NB4 (cell line): ENCODE results near the gene CCT6B.
"Not testable (repeated sequence)": the region's sequence is repeated elsewhere in the genome, so short reads cannot be mapped to it uniquely, and the experiment has no call there.

ENCODE experiments used
- DNase-seq: peaks from one replicate; pipeline ENCODE4 v3.0.0; 2010; ENCODE audit warnings: low read depth
- H3K4me3 ChIP-seq: one replicate; pipeline ENCODE4 v1.5.1; 2011; ENCODE audit warnings: mild to moderate bottlenecking, low read depth, low read length, moderate library complexity
- MYC ChIP-seq: IDR thresholded peaks from 2 replicates; pipeline ENCODE4 v1.6.1; 2011; ENCODE audit warnings: low read depth, low read length
- POLR2A ChIP-seq: IDR thresholded peaks from 2 replicates; pipeline ENCODE4 v1.6.1; 2011; ENCODE audit warnings: mild to moderate bottlenecking; ENCODE audit not compliant: insufficient read length; ENCODE audit errors: extremely low read depth
- TF ChIP-seq, protein P1 (sequence below): IDR thresholded peaks from 2 replicates; pipeline ENCODE4 v1.6.1; 2011; ENCODE audit warnings: low read depth, low read length
- TF ChIP-seq, protein P2 (sequence below): IDR thresholded peaks from one replicate; pipeline ENCODE4 v1.5.1; 2012; ENCODE audit warnings: low read depth, low read length

CCT6B gene

DNA sequence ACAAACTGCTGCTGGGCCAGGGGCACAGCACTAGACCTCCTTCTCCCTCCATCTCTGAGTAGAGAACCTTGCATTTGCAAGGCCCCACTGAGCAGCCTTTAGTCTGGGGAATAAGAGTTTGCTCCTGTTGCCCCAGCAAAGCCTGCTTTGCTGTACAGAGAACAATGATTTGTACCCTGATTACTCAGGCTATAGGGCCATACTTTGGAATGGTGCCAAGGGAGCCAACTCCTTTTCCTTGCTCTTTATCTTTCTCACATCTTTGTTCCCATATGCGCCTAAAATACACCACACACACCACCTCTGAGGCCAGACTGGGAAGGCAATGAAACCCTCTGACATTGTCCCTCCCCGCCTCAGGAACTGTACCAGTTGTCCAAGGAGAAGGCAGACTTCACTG lies 40.3 kb upstream of the CCT6B start:
- no peak for DNase-seq
- no peak overlapping the region for H3K4me3 ChIP-seq

DNA sequence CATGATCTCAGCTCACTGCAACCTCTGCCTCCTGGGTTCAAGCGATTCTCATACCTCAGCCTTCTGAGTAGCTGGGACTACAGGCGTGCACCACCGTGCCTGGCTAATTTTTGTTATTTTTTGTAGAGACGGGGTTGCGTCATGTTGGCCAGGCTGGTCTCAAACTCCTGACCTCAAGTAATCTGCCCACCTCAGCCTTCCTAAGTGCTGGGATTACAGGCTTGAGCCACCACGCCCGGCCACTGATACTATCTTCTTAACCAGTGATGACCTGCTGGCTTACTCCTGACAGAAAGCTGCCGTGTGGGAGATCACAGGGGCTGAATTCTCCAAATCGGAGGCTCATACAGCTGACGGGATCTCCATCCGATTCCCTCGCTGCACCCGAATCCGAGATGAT lies 39.7 kb upstream of the CCT6B start:
- not testable (repeated sequence) for H3K4me3 ChIP-seq, DNase-seq

More for the DNA sequence above, 40.3 kb upstream of the CCT6B start:
- TF ChIP-seq POLR2A (no peak), MYC (no peak)
- TF ChIP-seq, protein P1, sequence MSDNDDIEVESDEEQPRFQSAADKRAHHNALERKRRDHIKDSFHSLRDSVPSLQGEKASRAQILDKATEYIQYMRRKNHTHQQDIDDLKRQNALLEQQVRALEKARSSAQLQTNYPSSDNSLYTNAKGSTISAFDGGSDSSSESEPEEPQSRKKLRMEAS = no peak
- TF ChIP-seq, protein P2, sequence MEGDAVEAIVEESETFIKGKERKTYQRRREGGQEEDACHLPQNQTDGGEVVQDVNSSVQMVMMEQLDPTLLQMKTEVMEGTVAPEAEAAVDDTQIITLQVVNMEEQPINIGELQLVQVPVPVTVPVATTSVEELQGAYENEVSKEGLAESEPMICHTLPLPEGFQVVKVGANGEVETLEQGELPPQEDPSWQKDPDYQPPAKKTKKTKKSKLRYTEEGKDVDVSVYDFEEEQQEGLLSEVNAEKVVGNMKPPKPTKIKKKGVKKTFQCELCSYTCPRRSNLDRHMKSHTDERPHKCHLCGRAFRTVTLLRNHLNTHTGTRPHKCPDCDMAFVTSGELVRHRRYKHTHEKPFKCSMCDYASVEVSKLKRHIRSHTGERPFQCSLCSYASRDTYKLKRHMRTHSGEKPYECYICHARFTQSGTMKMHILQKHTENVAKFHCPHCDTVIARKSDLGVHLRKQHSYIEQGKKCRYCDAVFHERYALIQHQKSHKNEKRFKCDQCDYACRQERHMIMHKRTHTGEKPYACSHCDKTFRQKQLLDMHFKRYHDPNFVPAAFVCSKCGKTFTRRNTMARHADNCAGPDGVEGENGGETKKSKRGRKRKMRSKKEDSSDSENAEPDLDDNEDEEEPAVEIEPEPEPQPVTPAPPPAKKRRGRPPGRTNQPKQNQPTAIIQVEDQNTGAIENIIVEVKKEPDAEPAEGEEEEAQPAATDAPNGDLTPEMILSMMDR = no peak

DNA sequence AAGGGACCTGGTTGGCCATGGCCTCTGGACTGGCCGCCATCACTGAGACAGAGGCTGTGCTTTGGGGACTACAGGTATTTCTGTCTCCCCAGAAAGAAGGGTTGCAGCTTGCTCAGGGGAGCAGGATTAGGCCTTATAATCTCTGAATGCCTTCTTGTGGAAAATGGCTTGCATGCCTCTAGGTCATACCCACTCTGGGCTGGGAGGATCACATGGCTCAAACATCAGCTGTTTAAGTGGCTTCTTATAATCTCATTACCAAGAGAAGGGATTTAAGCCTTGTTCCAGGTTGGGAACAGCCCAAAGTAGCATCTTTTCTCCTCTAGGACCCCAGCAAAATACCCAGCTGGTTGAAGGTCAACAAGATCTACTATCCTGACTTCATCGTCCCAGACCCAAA lies 38.2 kb upstream of the CCT6B start:
- no peak for DNase-seq
- H3K4me3 ChIP-seq = no peak overlapping the region
- TF ChIP-seq POLR2A (no peak), MYC (no peak)
- TF ChIP-seq, protein P1 = no peak
- TF ChIP-seq, protein P2 = no peak

DNA sequence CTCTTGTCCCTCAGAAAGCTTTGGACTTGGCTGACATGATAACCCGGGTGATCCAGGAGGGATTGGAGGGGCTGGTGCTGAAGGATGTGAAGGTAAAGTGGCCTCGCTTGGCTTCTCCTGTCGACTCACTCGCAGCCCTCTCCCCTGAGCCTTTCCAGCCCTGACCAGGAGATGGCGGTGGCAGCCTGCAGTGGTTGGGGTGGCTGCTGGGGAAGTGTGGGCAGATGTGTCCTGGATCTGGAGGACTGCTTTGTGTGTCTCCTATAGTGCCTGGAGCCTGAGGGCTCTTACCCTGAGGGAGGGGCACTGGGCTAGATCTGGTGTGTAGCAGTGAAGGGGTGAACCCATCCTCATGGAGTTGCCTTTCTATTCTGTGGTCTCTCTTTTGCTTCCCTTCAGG lies 36.9 kb upstream of the CCT6B start:
- H3K4me3 ChIP-seq = no peak overlapping the region
- TF ChIP-seq MYC (peak; percentile 55; the same call in 1 of the 2 replicates), POLR2A (no peak)
- TF ChIP-seq, protein P1 = 0 out of 2 replicates have a peak, but pooled peaks have one; percentile 8
- TF ChIP-seq, protein P2 = peak; percentile 92
- DNase-seq = peak; percentile 83

DNA sequence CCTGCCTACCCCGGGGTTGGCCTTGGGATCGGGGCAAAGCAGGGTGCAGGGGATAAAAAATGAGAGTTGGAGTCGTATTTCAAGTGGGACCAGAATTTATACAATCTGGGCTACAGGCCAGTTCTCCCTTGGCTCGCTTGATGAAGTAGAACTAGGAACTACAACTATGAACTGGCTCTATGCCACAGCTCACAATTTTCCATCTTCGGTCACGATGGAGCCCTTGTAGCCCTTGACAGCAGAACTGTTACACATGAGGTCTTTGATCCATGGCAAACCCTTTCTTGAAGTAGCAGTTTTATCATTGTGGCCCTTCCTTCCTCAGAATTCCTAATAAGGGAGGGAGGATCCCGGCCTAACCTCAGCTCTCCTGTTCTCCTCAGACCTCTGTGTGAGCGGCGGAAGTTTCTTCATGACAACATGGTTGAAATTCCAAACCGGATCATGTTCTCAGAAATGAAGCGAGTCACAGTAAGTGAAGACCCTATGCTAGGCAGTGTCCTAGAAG lies 36.1 kb upstream of the CCT6B start:
- TF ChIP-seq POLR2A = no peak
- TF ChIP-seq, protein P1 = no peak
- TF ChIP-seq, protein P2 = no peak
- no peak for DNase-seq
- no peak overlapping the region for H3K4me3 ChIP-seq

DNA sequence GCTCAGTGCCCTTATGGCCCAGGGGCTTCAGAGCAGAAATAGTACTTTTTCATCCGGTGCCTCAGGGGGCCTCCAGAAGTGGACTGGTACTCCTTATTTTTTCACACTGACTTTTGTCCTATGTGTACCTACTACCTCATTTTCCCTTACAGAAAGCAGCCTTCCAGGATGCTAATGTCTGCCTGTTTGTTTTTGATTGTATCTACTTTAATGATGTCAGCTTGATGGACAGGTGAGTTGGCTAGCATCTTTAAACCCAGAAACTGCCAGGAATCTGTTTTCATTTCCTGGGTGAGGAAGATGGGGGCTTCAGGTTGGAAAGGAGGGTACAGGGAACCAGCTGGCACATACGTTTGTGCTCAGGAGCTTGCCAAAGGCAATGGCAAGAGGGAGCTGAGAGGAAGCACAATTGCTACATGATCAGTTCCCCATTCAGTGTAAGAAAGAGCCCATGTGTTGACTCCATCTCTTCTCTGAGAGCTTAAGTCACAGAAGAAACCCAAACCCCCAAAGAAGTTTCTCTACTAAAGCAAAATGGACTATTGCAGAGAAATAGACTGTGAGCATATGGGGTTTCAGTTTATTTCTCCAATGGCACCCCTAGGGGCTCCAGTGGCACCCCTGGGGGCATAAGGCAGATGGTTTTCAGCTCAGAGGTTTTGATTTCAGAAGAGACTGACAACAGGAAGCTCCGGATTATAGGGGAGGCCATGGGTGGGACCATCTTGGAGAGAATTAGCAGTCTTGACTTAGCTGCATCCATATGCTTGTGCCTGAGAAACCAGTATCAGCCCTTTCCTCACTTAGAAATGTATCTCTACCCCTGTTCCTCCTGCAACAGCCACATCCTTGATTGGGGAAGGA lies 35.4 kb upstream of the CCT6B start:
- DNase-seq = no peak
- no peak overlapping the region for H3K4me3 ChIP-seq
- TF ChIP-seq, protein P2 = no peak
- TF ChIP-seq, protein P1 = no peak
- no peak for TF ChIP-seq POLR2A
- TF ChIP-seq MYC = no peak
